Cardiac fibroblast (primary cell): ENCODE data around the gene DOCK4.

ENCODE experiments used
- DNase-seq, 2 donors: peaks; one replicate each; pipeline versions ENCODE4 v3.0.0 to v3.0.0-alpha.2; 2010; ENCODE audit warnings: low read depth in 2 of 2
- H3K4me3 ChIP-seq, 2 donors: replicated peaks in 1 of 2; 1 replicate in 1 of 2; 2 replicates in 1 of 2; pipeline ENCODE4 v1.5.1; 2011; ENCODE audit warnings: low read depth in 2 of 2, low read length in 2 of 2, mild to moderate bottlenecking in 2 of 2, moderate library complexity in 1 of 2
- CTCF ChIP-seq: IDR thresholded peaks from one replicate; pipeline ENCODE4 v1.5.1; 2011; ENCODE audit warnings: low read depth, mild to moderate bottlenecking, low read length, inconsistent platforms

The DOCK4 gene

GRCh38 chr7:112162784-112163506 is 43.3 kb downstream of the DOCK4 start:
- no peak for DNase-seq
- no peak overlapping the region for H3K4me3 ChIP-seq
- TF ChIP-seq CTCF, result no peak

- H3K4me3 ChIP-seq, result no peak overlapping the region
- peak; percentile 68 to 94 for DNase-seq
- TF ChIP-seq CTCF, result no peak
Observed at GRCh38 chr7:112162142-112162766, 43.9 kb downstream of the DOCK4 start.

GRCh38 chr7:112161253-112162141 is 44.7 kb downstream of the DOCK4 start:
- H3K4me3 ChIP-seq, result no peak overlapping the region
- no peak for DNase-seq
- TF ChIP-seq CTCF, result no peak

- TF ChIP-seq CTCF, result no peak
- DNase-seq, result no peak
- H3K4me3 ChIP-seq, result no peak overlapping the region
Observed at GRCh38 chr7:112160771-112161150, 45.4 kb downstream of the DOCK4 start.

GRCh38 chr7:112160130-112160770 is 45.9 kb downstream of the DOCK4 start:
- no peak for TF ChIP-seq CTCF
- H3K4me3 ChIP-seq, result no peak overlapping the region
- DNase-seq, result peak; percentile 38 to 44

- DNase-seq, result no peak
- no peak for TF ChIP-seq CTCF
- no peak overlapping the region for H3K4me3 ChIP-seq
Observed at GRCh38 chr7:112159351-112159750, 46.8 kb downstream of the DOCK4 start.
